Neural progenitor cell (in vitro differentiated cells): Measurements from ENCODE around the gene PTGER4.

Experiments used
- EZH2 ChIP-seq: fragments of 200-600 bp; sonication (generic); IDR thresholded peaks from 2 replicates; pipeline ENCODE4 v1.6.1; 2017; ENCODE audit warnings: antibody characterized with exemption, mild to moderate bottlenecking, moderate library complexity
- TF ChIP-seq, protein P1 (sequence below): fragments of 200-600 bp; sonication (generic); IDR thresholded peaks from 2 replicates; pipeline ENCODE4 v1.5.1; 2017; ENCODE audit warnings: antibody characterized with exemption, mild to moderate bottlenecking

DNA sequence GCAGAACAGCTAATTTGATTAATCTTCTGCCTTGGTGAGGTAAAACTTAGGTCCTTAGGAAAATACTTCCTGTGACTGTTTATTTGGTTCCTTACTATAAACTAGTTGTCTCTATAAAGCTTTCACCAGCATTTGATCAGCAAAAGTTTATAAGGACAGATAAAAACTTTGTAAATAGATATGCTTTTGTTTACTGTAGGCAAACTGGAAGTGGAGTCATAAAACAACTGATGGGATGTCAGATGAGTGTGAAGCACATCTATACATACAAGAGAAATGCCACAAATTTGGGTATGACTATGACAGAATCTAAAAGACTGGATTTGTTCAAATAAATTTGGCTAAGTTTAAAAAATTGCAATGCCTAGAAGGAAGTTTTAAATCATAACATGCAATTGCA, 5.5 kb downstream of the PTGER4 start:
- TF ChIP-seq, protein P1, sequence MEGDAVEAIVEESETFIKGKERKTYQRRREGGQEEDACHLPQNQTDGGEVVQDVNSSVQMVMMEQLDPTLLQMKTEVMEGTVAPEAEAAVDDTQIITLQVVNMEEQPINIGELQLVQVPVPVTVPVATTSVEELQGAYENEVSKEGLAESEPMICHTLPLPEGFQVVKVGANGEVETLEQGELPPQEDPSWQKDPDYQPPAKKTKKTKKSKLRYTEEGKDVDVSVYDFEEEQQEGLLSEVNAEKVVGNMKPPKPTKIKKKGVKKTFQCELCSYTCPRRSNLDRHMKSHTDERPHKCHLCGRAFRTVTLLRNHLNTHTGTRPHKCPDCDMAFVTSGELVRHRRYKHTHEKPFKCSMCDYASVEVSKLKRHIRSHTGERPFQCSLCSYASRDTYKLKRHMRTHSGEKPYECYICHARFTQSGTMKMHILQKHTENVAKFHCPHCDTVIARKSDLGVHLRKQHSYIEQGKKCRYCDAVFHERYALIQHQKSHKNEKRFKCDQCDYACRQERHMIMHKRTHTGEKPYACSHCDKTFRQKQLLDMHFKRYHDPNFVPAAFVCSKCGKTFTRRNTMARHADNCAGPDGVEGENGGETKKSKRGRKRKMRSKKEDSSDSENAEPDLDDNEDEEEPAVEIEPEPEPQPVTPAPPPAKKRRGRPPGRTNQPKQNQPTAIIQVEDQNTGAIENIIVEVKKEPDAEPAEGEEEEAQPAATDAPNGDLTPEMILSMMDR = no peak
- no peak for TF ChIP-seq EZH2
